SU-DHL-6 (cell line): ENCODE results near the gene WDTC1.

Source experiments
- EZH2phosphoT487 ChIP-seq: fragments of 200-600 bp; sonication (generic), shearing (Covaris generic); conservative IDR thresholded peaks from 2 replicates; pipeline ENCODE4 v1.6.1; 2018; ENCODE audit warnings: mild to moderate bottlenecking, antibody characterized with exemption, low read length, moderate library complexity, mixed read lengths
- TF ChIP-seq, protein P1 (sequence below): fragments of 200-600 bp; sonication (generic); IDR thresholded peaks from one replicate; pipeline ENCODE4 v1.5.1; 2017; ENCODE audit warnings: antibody characterized with exemption, mild to moderate bottlenecking, low read length, moderate library complexity; ENCODE audit not compliant: insufficient read depth, poor library complexity, severe bottlenecking

DNA sequence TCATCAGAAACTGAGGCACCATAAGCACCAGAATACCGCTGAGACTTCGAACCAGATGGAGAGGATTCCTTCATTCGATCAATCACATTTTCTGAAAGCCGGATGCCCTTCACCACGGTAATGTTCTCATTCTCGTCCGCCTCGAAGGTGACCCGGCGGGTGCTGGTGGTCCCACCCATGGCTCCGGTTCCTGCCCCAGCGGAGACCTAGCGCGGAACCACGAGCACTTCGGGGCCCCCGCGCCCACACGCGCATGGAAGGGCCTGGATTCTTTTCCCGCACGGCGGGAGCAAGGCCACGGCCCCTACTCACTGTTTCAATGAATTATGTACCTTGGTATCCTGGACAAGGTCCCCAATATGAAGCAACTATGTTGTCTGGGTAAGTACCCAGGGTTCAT, 33.1 kb upstream of the WDTC1 start:
- TF ChIP-seq, protein P1, sequence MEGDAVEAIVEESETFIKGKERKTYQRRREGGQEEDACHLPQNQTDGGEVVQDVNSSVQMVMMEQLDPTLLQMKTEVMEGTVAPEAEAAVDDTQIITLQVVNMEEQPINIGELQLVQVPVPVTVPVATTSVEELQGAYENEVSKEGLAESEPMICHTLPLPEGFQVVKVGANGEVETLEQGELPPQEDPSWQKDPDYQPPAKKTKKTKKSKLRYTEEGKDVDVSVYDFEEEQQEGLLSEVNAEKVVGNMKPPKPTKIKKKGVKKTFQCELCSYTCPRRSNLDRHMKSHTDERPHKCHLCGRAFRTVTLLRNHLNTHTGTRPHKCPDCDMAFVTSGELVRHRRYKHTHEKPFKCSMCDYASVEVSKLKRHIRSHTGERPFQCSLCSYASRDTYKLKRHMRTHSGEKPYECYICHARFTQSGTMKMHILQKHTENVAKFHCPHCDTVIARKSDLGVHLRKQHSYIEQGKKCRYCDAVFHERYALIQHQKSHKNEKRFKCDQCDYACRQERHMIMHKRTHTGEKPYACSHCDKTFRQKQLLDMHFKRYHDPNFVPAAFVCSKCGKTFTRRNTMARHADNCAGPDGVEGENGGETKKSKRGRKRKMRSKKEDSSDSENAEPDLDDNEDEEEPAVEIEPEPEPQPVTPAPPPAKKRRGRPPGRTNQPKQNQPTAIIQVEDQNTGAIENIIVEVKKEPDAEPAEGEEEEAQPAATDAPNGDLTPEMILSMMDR: no peak
- no peak for TF ChIP-seq EZH2phosphoT487
